Measurements from ENCODE around the gene ERLEC1. TPM values are rescaled to one million over a fixed set of nuclear protein-coding genes. Genes with fewer than 3 reads are reported as not detected.

Gene ERLEC1
- total RNA-seq, 1 donor from 2014 or later, result 59.7 TPM

DNA sequence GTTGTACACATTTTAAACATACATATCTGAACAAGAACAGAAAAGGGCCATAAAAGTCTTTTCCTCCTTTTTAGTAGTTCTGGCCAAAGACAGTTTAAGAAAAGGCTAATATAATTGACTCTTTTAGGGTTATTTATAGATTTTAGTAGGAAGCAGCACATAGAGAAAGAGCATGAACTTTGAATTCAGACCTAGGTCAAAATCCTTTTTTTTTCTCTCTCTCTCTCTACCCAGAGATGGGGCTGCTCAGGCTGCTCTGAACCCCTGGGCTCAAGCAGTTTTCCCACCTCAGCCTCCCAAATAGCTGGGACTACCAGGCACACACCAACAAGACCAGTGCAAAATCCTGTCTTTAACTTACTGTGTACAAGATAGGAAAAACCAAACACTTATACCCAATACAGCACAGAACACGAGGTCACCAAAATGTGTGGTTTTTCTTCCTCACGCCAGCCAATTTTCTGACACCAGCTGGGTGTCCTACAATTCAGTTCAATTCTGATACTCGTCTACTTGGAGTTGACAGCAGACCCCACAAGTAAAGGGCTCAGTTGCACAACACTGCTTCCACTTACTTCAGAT lies 32.1 kb downstream of the ERLEC1 start:
- ATAC-seq, result no peak
- Histone ChIP-seq H3K27me3 (ENCODE audit: low read depth) (no peaks in the 10 kb centered on the region), H3K36me3 (peaks cover 61% of the 10 kb centered on the region), H3K27ac (no peak overlapping the region), H3K4me1 (no peaks in the 10 kb centered on the region), H3K9me3 (no peaks in the 10 kb centered on the region), H3K4me3 (no peak overlapping the region)
- no peak for DNase-seq
- intact Hi-C loops (cut with DNase I), result no loop called here
- TF ChIP-seq, protein P1, sequence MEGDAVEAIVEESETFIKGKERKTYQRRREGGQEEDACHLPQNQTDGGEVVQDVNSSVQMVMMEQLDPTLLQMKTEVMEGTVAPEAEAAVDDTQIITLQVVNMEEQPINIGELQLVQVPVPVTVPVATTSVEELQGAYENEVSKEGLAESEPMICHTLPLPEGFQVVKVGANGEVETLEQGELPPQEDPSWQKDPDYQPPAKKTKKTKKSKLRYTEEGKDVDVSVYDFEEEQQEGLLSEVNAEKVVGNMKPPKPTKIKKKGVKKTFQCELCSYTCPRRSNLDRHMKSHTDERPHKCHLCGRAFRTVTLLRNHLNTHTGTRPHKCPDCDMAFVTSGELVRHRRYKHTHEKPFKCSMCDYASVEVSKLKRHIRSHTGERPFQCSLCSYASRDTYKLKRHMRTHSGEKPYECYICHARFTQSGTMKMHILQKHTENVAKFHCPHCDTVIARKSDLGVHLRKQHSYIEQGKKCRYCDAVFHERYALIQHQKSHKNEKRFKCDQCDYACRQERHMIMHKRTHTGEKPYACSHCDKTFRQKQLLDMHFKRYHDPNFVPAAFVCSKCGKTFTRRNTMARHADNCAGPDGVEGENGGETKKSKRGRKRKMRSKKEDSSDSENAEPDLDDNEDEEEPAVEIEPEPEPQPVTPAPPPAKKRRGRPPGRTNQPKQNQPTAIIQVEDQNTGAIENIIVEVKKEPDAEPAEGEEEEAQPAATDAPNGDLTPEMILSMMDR (IDR thresholded peaks at IDR 0.05), result no peak

DNA sequence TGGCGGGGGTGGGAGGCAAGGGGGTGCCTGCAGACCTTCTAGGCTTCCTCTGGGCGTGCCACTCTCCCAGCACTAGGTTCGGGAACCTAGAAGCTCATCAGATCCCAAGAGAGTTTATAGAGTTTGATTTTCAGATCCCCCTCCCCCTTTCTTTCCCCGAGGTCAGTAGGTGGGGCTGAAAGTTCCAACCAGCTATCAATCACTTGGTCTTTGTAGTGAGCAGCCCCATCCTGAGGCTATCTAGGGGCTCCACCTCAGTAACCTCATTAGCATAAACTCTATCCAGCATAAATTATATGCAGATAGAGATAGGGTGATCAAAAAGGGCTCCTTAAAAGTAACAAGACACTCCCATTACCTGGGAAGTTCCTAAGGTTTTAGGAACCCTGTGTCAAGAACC lies 32.8 kb downstream of the ERLEC1 start:
- H3K27ac ChIP-seq, result no peak overlapping the region
- intact Hi-C loops (cut with DNase I), result no loop called here
- no peaks in the 10 kb centered on the region for H3K4me1 ChIP-seq
- no peak for ATAC-seq
- TF ChIP-seq, protein P1 (IDR thresholded peaks at IDR 0.05), result no peak
- no peaks in the 10 kb centered on the region for H3K9me3 ChIP-seq
- peaks cover 54% of the 10 kb centered on the region for H3K36me3 ChIP-seq
- no peak overlapping the region for H3K4me3 ChIP-seq
- no peak for DNase-seq
- no peaks in the 10 kb centered on the region for H3K27me3 ChIP-seq (ENCODE audit: low read depth)

DNA sequence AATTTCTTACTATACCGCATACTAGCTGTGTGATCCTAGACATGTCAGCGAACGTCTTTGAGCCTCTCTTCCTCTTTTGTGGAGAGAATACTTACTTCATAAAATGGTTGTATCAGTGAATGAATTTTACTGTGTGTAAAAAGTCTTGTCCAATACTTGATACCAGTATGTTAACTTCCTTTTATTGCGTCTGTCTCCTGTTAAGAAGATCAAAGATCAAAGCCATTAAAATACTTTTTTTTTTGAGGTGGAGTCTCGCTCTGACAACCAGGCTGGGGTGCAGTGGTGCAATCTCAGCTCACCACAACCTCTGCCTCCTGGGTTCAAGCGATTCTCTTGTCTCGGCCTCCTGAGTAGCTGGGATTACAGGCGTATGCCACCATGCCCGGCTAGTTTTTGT lies 33.2 kb downstream of the ERLEC1 start:
- Histone ChIP-seq H3K4me1 (no peaks in the 10 kb centered on the region), H3K4me3 (no peak overlapping the region), H3K9me3 (no peaks in the 10 kb centered on the region), H3K27me3 (ENCODE audit: low read depth) (no peaks in the 10 kb centered on the region), H3K27ac (no peak overlapping the region), H3K36me3 (peaks cover 50% of the 10 kb centered on the region)
- TF ChIP-seq, protein P1 (IDR thresholded peaks at IDR 0.05), result no peak
- DNase-seq, result no peak
- intact Hi-C loops (cut with DNase I), result no loop called here
- ATAC-seq, result no peak

DNA sequence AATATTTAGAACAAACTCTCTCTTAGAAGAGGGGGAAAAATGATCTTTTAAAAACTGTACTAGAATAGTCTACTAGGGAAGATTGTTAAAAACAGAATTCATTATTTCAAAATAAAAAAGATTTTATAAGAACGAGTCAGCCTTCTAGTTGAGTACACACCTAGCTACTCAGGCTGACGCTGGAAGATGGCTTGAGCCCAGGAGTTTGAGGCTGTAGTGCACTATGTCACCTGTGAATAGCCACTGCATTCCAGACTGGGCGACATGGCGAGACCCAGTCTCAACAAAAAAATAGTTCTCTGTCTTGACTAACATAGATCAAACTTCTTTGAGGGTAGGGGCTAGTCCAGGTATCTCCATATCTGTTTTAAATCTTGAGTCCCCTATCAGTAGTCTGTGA lies 33.9 kb downstream of the ERLEC1 start:
- Histone ChIP-seq H3K4me3 (no peak overlapping the region), H3K36me3 (peaks cover 43% of the 10 kb centered on the region), H3K9me3 (no peaks in the 10 kb centered on the region), H3K4me1 (no peaks in the 10 kb centered on the region), H3K27ac (no peak overlapping the region), H3K27me3 (ENCODE audit: low read depth) (no peaks in the 10 kb centered on the region)
- intact Hi-C loops (cut with DNase I), result no loop called here
- TF ChIP-seq, protein P1 (IDR thresholded peaks at IDR 0.05), result no peak
- ATAC-seq (peak in 1 of 2 donors; percentile 54), DNase-seq (no peak)

DNA sequence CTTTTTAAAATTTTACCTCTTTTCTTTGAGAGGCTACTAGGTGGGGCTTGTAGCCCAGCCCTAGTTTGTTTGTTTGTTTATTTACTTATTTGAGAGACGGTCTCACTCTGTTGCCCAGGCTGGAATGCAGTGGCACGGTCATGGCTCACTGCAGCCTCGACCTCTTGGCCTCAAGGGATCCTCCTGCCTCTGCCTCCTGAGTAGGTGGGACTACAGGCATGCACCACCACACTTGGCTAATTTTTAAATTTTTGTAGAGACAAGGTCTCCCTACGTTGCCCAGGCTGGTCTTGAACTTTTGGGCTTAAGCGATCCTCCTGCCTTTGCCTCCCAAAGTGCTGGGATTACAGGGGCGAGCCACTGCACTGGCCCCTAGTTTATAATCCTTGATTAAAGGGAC lies 35.0 kb downstream of the ERLEC1 start:
- peaks cover 32% of the 10 kb centered on the region for H3K36me3 ChIP-seq
- no peak overlapping the region for H3K27ac ChIP-seq
- intact Hi-C loops (cut with DNase I), result no loop called here
- H3K27me3 ChIP-seq (ENCODE audit: low read depth), result no peaks in the 10 kb centered on the region
- H3K4me3 ChIP-seq, result no peak overlapping the region
- H3K4me1 ChIP-seq, result peaks cover 6% of the 10 kb centered on the region
- H3K9me3 ChIP-seq, result no peaks in the 10 kb centered on the region
- DNase-seq (no peak), ATAC-seq (no peak)
- TF ChIP-seq, protein P1 (IDR thresholded peaks at IDR 0.05), result no peak

Data from lower lobe of right lung (tissue), 2 donors.